ENCODE data around the gene RASD1.

RASD1 gene

GRCh38 chr17:17505610-17506171 is 9.5 kb upstream of the RASD1 start:
- no peak overlapping the region for H3K4me3 ChIP-seq (ENCODE audit: low read depth, low read length)
- TF ChIP-seq CTCF (IDR thresholded peaks at IDR 0.05; ENCODE audit: borderline replicate concordance, insufficient read depth, low read depth, low read length), result no peak

GRCh38 chr17:17505151-17505550 is 9.0 kb upstream of the RASD1 start:
- no peak for TF ChIP-seq CTCF (IDR thresholded peaks at IDR 0.05; ENCODE audit: borderline replicate concordance, insufficient read depth, low read depth, low read length)
- no peak overlapping the region for H3K4me3 ChIP-seq (ENCODE audit: low read depth, low read length)

GRCh38 chr17:17504341-17505140 is 8.3 kb upstream of the RASD1 start:
- no peak for TF ChIP-seq CTCF (IDR thresholded peaks at IDR 0.05; ENCODE audit: borderline replicate concordance, insufficient read depth, low read depth, low read length)
- no peak overlapping the region for H3K4me3 ChIP-seq (ENCODE audit: low read depth, low read length)

- no peak for TF ChIP-seq CTCF (IDR thresholded peaks at IDR 0.05; ENCODE audit: borderline replicate concordance, insufficient read depth, low read depth, low read length)
- no peak overlapping the region for H3K4me3 ChIP-seq (ENCODE audit: low read depth, low read length)
Observed at GRCh38 chr17:17503566-17504130, 7.5 kb upstream of the RASD1 start.

- no peak overlapping the region for H3K4me3 ChIP-seq (ENCODE audit: low read depth, low read length)
- no peak for TF ChIP-seq CTCF (IDR thresholded peaks at IDR 0.05; ENCODE audit: borderline replicate concordance, insufficient read depth, low read depth, low read length)
Observed at GRCh38 chr17:17502741-17503565, 6.8 kb upstream of the RASD1 start.

GRCh38 chr17:17500999-17501605 is 4.9 kb upstream of the RASD1 start:
- no peak for TF ChIP-seq CTCF (IDR thresholded peaks at IDR 0.05; ENCODE audit: borderline replicate concordance, insufficient read depth, low read depth, low read length)
- H3K4me3 ChIP-seq (ENCODE audit: low read depth, low read length), result no peak overlapping the region
